Keratinocyte (primary cell): Measurements from ENCODE around the gene CIZ1. TPM values are rescaled to one million over a fixed set of nuclear protein-coding genes. Genes with fewer than 3 reads are reported as not detected.

ENCODE experiments used
- DNase-seq: peaks from one replicate; pipeline ENCODE4 v3.0.0-alpha.2; 2011; ENCODE audit warnings: low read depth, missing footprints, low spot score
- FAIRE-seq: peaks from 2 replicates; lab custom pipeline; 2011; peaks lifted over from hg19 to GRCh38; lab: Jason Lieb, UNC
- H2AFZ ChIP-seq: 2 replicates; pipeline ENCODE4 v1.6.0; 2012; ENCODE audit warnings: low read length, control low read depth, inconsistent platforms; ENCODE audit not compliant: control insufficient read depth
- H3K27ac ChIP-seq: 2 replicates; pipeline ENCODE4 v1.5.1; 2011; ENCODE audit warnings: low read length; ENCODE audit not compliant: control insufficient read depth, insufficient read depth
- H3K27me3 ChIP-seq: 3 replicates; pipeline ENCODE4 v1.6.0; 2011; ENCODE audit warnings: low read length; ENCODE audit not compliant: control insufficient read depth, insufficient read depth; ENCODE audit errors: extremely low read depth
- H3K36me3 ChIP-seq, 2 experiments: 2 replicates in 1 of 2; 3 replicates in 1 of 2; pipeline ENCODE4 v1.5.1; 2011; ENCODE audit warnings: low read length in 2 of 2, mild to moderate bottlenecking in 1 of 2; ENCODE audit not compliant: control insufficient read depth in 2 of 2, insufficient read depth in 2 of 2; ENCODE audit errors: extremely low read depth in 1 of 2
- H3K4me1 ChIP-seq: 3 replicates; pipeline ENCODE4 v1.5.1; 2011; ENCODE audit warnings: low read length; ENCODE audit not compliant: control insufficient read depth, insufficient read depth; ENCODE audit errors: extremely low read depth
- H3K4me2 ChIP-seq: 3 replicates; pipeline ENCODE4 v1.6.0; 2011; ENCODE audit warnings: low read depth, low read length; ENCODE audit not compliant: control insufficient read depth, insufficient read depth; ENCODE audit errors: extremely low read depth
- H3K4me3 ChIP-seq, 3 experiments: fragments of 200-600 bp in 1 of 3; sonication (generic) in 1 of 3; 2 replicates in 2 of 3; 3 replicates in 1 of 3; pipeline ENCODE4 v1.5.1; 2011 to 2016; ENCODE audit warnings: low read length in 3 of 3, mild to moderate bottlenecking in 3 of 3, control low read depth in 2 of 3, inconsistent platforms in 1 of 3, low read depth in 1 of 3, mixed read lengths in 1 of 3, mixed run types in 1 of 3, moderate library complexity in 1 of 3; ENCODE audit not compliant: control insufficient read depth in 2 of 3, insufficient read depth in 2 of 3; ENCODE audit errors: extremely low read depth in 1 of 3
- H3K79me2 ChIP-seq: 2 replicates; pipeline ENCODE4 v1.6.0; 2012; ENCODE audit warnings: low read length; ENCODE audit not compliant: control insufficient read depth, insufficient read depth
- H3K9ac ChIP-seq: 3 replicates; pipeline ENCODE4 v1.6.0; 2011; ENCODE audit warnings: low read length; ENCODE audit not compliant: control insufficient read depth, insufficient read depth; ENCODE audit errors: extremely low read depth
- H3K9me1 ChIP-seq: 3 replicates; pipeline ENCODE4 v1.6.0; 2011; ENCODE audit warnings: low read length; ENCODE audit not compliant: control insufficient read depth, insufficient read depth; ENCODE audit errors: extremely low read depth
- H3K9me3 ChIP-seq: 2 replicates; pipeline ENCODE4 v1.5.1; 2012; ENCODE audit warnings: low read depth, low read length; ENCODE audit not compliant: control insufficient read depth
- H4K20me1 ChIP-seq: 3 replicates; pipeline ENCODE4 v1.6.0; 2011; ENCODE audit warnings: low read length; ENCODE audit not compliant: control insufficient read depth, insufficient read depth; ENCODE audit errors: extremely low read depth
- CTCF ChIP-seq, 3 experiments: IDR thresholded peaks in 1 of 3; conservative IDR thresholded peaks in 1 of 3; optimal IDR thresholded peaks in 1 of 3; 2 replicates in 2 of 3; 3 replicates in 1 of 3; pipeline versions ENCODE3 to v1.5.1; 2011; ENCODE audit warnings: low read length in 3 of 3, mild to moderate bottlenecking in 3 of 3, moderate library complexity in 2 of 3, control low read depth in 1 of 3, inconsistent platforms in 1 of 3; ENCODE audit not compliant: insufficient read depth in 2 of 3; ENCODE audit errors: extremely low read depth in 1 of 3
- EZH2 ChIP-seq: IDR thresholded peaks from one replicate; pipeline ENCODE4 v1.6.1; 2012; ENCODE audit warnings: inconsistent platforms, mild to moderate bottlenecking, low read length, moderate library complexity
- dilution Hi-C: fragments of 300-500 bp; cut with MboI; formaldehyde crosslinking; loops from one replicate; pipeline ENCODE4 v1.7.0; 2020; ENCODE audit warnings: low sequenced_read_pairs; ENCODE audit not compliant: extremely low pct_ligation_motif_present
- polyA plus RNA-seq, 5 experiments: library from polyadenylated mRNA; depleted of rRNA in 3 of 5; stranded (reverse) in 3 of 5; stranded (forward) in 1 of 5; unstranded in 1 of 5; fragments of >200 nt; gene quantifications; 1 replicate in 1 of 5; 2 replicates in 3 of 5; 3 replicates in 1 of 5; pipeline versions ENCODE4 v1.2.1 to v1.2.3, GENCODE V29; 2011 to 2012; ENCODE audit warnings: missing spikeins in 2 of 5, low read depth in 1 of 5, low replicate concordance in 1 of 5

Gene CIZ1
- polyA plus RNA-seq, 1 donor (not counting 4 experiments of a cell fraction or from before 2014, with no cell fraction given), result 23.5 TPM

- Histone ChIP-seq H3K9ac (no peak overlapping the region), H3K4me2 (no peak overlapping the region), H3K4me1 (peaks cover 25% of the 10 kb centered on the region), H2AFZ (no peak overlapping the region), H4K20me1 (no peaks in the 10 kb centered on the region), H3K4me3 (no peak overlapping the region), H3K79me2 (no peaks in the 10 kb centered on the region), H3K9me1 (no peaks in the 10 kb centered on the region), H3K27me3 (no peaks in the 10 kb centered on the region), H3K36me3 (peaks cover 32 to 55% of the 10 kb centered on the region in 2 experiments), H3K9me3 (peaks cover 2% of the 10 kb centered on the region), H3K27ac (no peak overlapping the region)
- dilution Hi-C loops, result no loop called here
- FAIRE-seq (no peak), DNase-seq (no peak)
- TF ChIP-seq EZH2, result no peak
Measured at GRCh38 chr9:128180001-128180400, 11.4 kb downstream of the CIZ1 start.

- H3K4me1 ChIP-seq, result peaks cover 25% of the 10 kb centered on the region
- TF ChIP-seq CTCF (optimal IDR thresholded peaks at IDR 0.05 in 1 of 3, IDR thresholded peaks at IDR 0.05 in 1 of 3, conservative IDR thresholded peaks at IDR 0.05 in 1 of 3; ENCODE audit: extremely low read depth in 1 of 3, insufficient read depth in 2 of 3, low read length in 3 of 3), result no peak
- no peak for TF ChIP-seq EZH2
- no peak for DNase-seq
- FAIRE-seq, result no peak
- H3K79me2 ChIP-seq, result no peaks in the 10 kb centered on the region
- no peaks in the 10 kb centered on the region for H3K9me1 ChIP-seq
- no peak overlapping the region for H3K9ac ChIP-seq
- H2AFZ ChIP-seq, result no peak overlapping the region
- peaks cover 2% of the 10 kb centered on the region for H3K9me3 ChIP-seq
- H4K20me1 ChIP-seq, result no peaks in the 10 kb centered on the region
- H3K27ac ChIP-seq, result no peak overlapping the region
- H3K4me3 ChIP-seq, result no peak overlapping the region
- H3K36me3 ChIP-seq, result peaks cover 34 to 60% of the 10 kb centered on the region in 2 experiments
- no peaks in the 10 kb centered on the region for H3K27me3 ChIP-seq
- dilution Hi-C loops, result no loop called here
- H3K4me2 ChIP-seq, result no peak overlapping the region
Measured at GRCh38 chr9:128178806-128179431, 12.5 kb downstream of the CIZ1 start.

GRCh38 chr9:128175726-128176125 is 15.6 kb downstream of the CIZ1 start:
- Histone ChIP-seq H2AFZ (no peak overlapping the region), H3K27me3 (no peaks in the 10 kb centered on the region), H3K4me1 (peaks cover 17% of the 10 kb centered on the region), H3K9ac (no peak overlapping the region), H3K9me3 (peaks cover 2% of the 10 kb centered on the region), H3K79me2 (no peaks in the 10 kb centered on the region), H3K4me2 (no peak overlapping the region), H4K20me1 (no peaks in the 10 kb centered on the region), H3K4me3 (no peak overlapping the region), H3K27ac (no peak overlapping the region), H3K36me3 (peaks cover 30 to 47% of the 10 kb centered on the region in 2 experiments), H3K9me1 (no peaks in the 10 kb centered on the region)
- TF ChIP-seq EZH2, result no peak
- no peak for TF ChIP-seq CTCF (optimal IDR thresholded peaks at IDR 0.05 in 1 of 3, IDR thresholded peaks at IDR 0.05 in 1 of 3, conservative IDR thresholded peaks at IDR 0.05 in 1 of 3; ENCODE audit: extremely low read depth in 1 of 3, insufficient read depth in 2 of 3, low read length in 3 of 3)
- dilution Hi-C loops, result no loop called here
- FAIRE-seq (no peak), DNase-seq (no peak)
